IMR-90 (cell line): ENCODE results near the gene PALLD. TPM values are rescaled to one million over a fixed set of nuclear protein-coding genes. Genes with fewer than 3 reads are reported as not detected.

Source experiments
- ATAC-seq: fragments of 200-7000 bp; cut with Tn5 transposase; 2 replicates; pipeline ENCODE4 v1.9.1; 2020; ENCODE audit warnings: low read depth, mild to moderate bottlenecking, moderate library complexity
- BruUV-seq: library from RNA; stranded (reverse); fragments of 400-500 nt; replicated peaks from 2 replicates; lab custom pipeline; 2021; lab: Mats Ljungman, UMichigan
- CTCF ChIA-PET: fragments of 300-600 bp; formaldehyde crosslinking; extraction: SDS; loops from one replicate; lab custom pipeline; 2021; ENCODE audit warnings: antibody characterized with exemption; lab: Yijun Ruan, JAX
- POLR2A ChIA-PET: fragments of 300-600 bp; sonication (Branson Sonifier 250); formaldehyde crosslinking; loops from one replicate; lab custom pipeline; 2022; ENCODE audit warnings: antibody characterized with exemption; ENCODE audit not compliant: unreplicated experiment; lab: Charles Lee
- DNase-seq: peaks from one replicate; pipeline ENCODE4 v3.0.0; 2013
- H2AFZ ChIP-seq: replicated peaks from 2 replicates; pipeline ENCODE3; 2013; ENCODE audit warnings: low read length, mild to moderate bottlenecking; ENCODE audit not compliant: poor library complexity
- H2AK5ac ChIP-seq: 2 replicates; pipeline ENCODE4 v1.6.1; 2013; ENCODE audit warnings: low read depth, low read length, inconsistent platforms
- H2AK9ac ChIP-seq: replicated peaks from 2 replicates; pipeline ENCODE3; 2013; ENCODE audit warnings: mild to moderate bottlenecking, low read depth, low read length, moderate library complexity; ENCODE audit not compliant: poor library complexity
- H2BK120ac ChIP-seq: 2 replicates; pipeline ENCODE4 v1.6.1; 2013; ENCODE audit warnings: low read depth, low read length, inconsistent platforms
- H2BK15ac ChIP-seq: 3 replicates; pipeline ENCODE4 v1.6.1; 2013; ENCODE audit warnings: low read depth, low read length, inconsistent platforms
- H2BK20ac ChIP-seq: 2 replicates; pipeline ENCODE4 v1.6.1; 2013; ENCODE audit warnings: low read depth, mild to moderate bottlenecking, inconsistent platforms, low read length, moderate library complexity
- H2BK5ac ChIP-seq: 2 replicates; pipeline ENCODE4 v1.6.1; 2013; ENCODE audit warnings: mild to moderate bottlenecking, low read depth, low read length, inconsistent platforms; ENCODE audit not compliant: poor library complexity, severe bottlenecking
- H3K14ac ChIP-seq: replicated peaks from 2 replicates; pipeline ENCODE4 v1.6.1; 2013; ENCODE audit warnings: low read depth, low read length, inconsistent platforms
- H3K18ac ChIP-seq: 2 replicates; pipeline ENCODE4 v1.6.1; 2013; ENCODE audit warnings: low read depth, low read length, control low read depth
- H3K23ac ChIP-seq: 2 replicates; pipeline ENCODE4 v1.6.1; 2013; ENCODE audit warnings: low read depth, low read length, inconsistent platforms
- H3K27ac ChIP-seq: 2 replicates; pipeline ENCODE4 v1.5.1; 2013; ENCODE audit warnings: mild to moderate bottlenecking, control low read depth, low read length; ENCODE audit not compliant: insufficient read depth
- H3K27me3 ChIP-seq: 2 replicates; pipeline ENCODE4 v1.6.1; 2013; ENCODE audit warnings: low read length; ENCODE audit not compliant: control insufficient read depth, insufficient read depth
- H3K36me3 ChIP-seq: 2 replicates; pipeline ENCODE4 v1.6.1; 2013; ENCODE audit warnings: low read length, mixed read lengths; ENCODE audit not compliant: control insufficient read depth, insufficient read depth
- H3K4ac ChIP-seq: 2 replicates; pipeline ENCODE4 v1.6.1; 2013; ENCODE audit warnings: low read depth, low read length, inconsistent platforms
- H3K4me1 ChIP-seq: 2 replicates; pipeline ENCODE4 v1.6.1; 2013; ENCODE audit warnings: low read length, mixed read lengths; ENCODE audit not compliant: control insufficient read depth, insufficient read depth
- H3K4me2 ChIP-seq: 2 replicates; pipeline ENCODE4 v1.6.1; 2013; ENCODE audit warnings: low read depth, mild to moderate bottlenecking, control low read depth, low read length, moderate library complexity
- H3K4me3 ChIP-seq: 2 replicates; pipeline ENCODE4 v1.5.1; 2013; ENCODE audit warnings: low read depth, mild to moderate bottlenecking, control low read depth, low read length, moderate library complexity; ENCODE audit not compliant: insufficient read depth
- H3K56ac ChIP-seq: 2 replicates; pipeline ENCODE4 v1.6.1; 2013; ENCODE audit warnings: low read length, inconsistent platforms; ENCODE audit not compliant: insufficient read depth; ENCODE audit errors: extremely low read depth
- H3K79me1 ChIP-seq, 2 experiments: 2 replicates each; pipeline ENCODE4 v1.6.1; 2013; ENCODE audit warnings: low read length in 2 of 2, inconsistent platforms in 1 of 2, low read depth in 1 of 2
- H3K9ac ChIP-seq: 2 replicates; pipeline ENCODE4 v1.6.1; 2013; ENCODE audit warnings: low read depth, low read length, control low read depth
- H3K9me1 ChIP-seq: 2 replicates; pipeline ENCODE4 v1.6.1; 2013; ENCODE audit warnings: low read length, inconsistent platforms; ENCODE audit not compliant: insufficient read depth
- H3K9me3 ChIP-seq: 2 replicates; pipeline ENCODE4 v1.6.1; 2013; ENCODE audit warnings: low read length; ENCODE audit not compliant: control insufficient read depth, insufficient read depth
- H4K20me1 ChIP-seq: 2 replicates; pipeline ENCODE4 v1.6.1; 2013; ENCODE audit warnings: low read length, inconsistent platforms; ENCODE audit not compliant: insufficient read depth
- H4K5ac ChIP-seq: 2 replicates; pipeline ENCODE4 v1.6.1; 2013; ENCODE audit warnings: mild to moderate bottlenecking, low read depth, low read length, control low read depth
- H4K8ac ChIP-seq, 2 experiments: 2 replicates each; pipeline ENCODE4 v1.6.1; 2013; ENCODE audit warnings: low read depth in 2 of 2, low read length in 2 of 2, control low read depth in 1 of 2, inconsistent platforms in 1 of 2
- H4K91ac ChIP-seq: 2 replicates; pipeline ENCODE4 v1.6.1; 2013; ENCODE audit warnings: low read depth, low read length, inconsistent platforms; ENCODE audit not compliant: insufficient read depth
- CHD1 ChIP-seq: IDR thresholded peaks from 2 replicates; pipeline ENCODE4 v1.6.1; 2012; ENCODE audit warnings: low read depth, low read length, improper control_type of control experiment
- MAFK ChIP-seq: IDR thresholded peaks from 2 replicates; pipeline ENCODE4 v1.6.1; 2012; ENCODE audit warnings: low read depth, low read length, improper control_type of control experiment
- RFX5 ChIP-seq: IDR thresholded peaks from 2 replicates; pipeline ENCODE4 v1.8.0; 2012; ENCODE audit warnings: low read depth, mild to moderate bottlenecking, low read length, moderate library complexity
- WGBS, 2 experiments: methylation state at CpG; one replicate each; pipeline versions ENCODE4 v1.1.5 to v1.1.7; 2013; ENCODE audit warnings: missing lambda C conversion rate in 2 of 2; ENCODE audit not compliant: insufficient read length in 1 of 2; ENCODE audit errors: extremely low coverage in 2 of 2; 5-methylcytosine and 5-hydroxymethylcytosine counted together
- dilution Hi-C: fragments of 300-500 bp; cut with HindIII; formaldehyde crosslinking; loops from one replicate; pipeline ENCODE4 v1.14.3; 2018; ENCODE audit warnings: low sequenced_read_pairs; ENCODE audit not compliant: unreplicated experiment
- in situ Hi-C: fragments of 300-500 bp; cut with MboI; formaldehyde crosslinking; loops from 3 replicates; pipeline ENCODE4 v1.14.3; 2019; ENCODE audit warnings: low sequenced_read_pairs, inconsistent platforms, mixed read lengths
- intact Hi-C: fragments of 100-400 bp; cut with micrococcal nuclease; formaldehyde crosslinking; loops from 2 replicates; pipeline ENCODE4 v1.10.0; 2022
- polyA plus RNA-seq, 3 experiments: library from polyadenylated mRNA; depleted of rRNA; stranded (reverse); fragments of >200 nt; gene quantifications; 2 replicates each; pipeline ENCODE4 v1.2.3, GENCODE V29; 2012; ENCODE audit warnings: low replicate concordance in 1 of 3
- total RNA-seq: library from RNA; depleted of rRNA; stranded (reverse); fragments of >200 nt; gene quantifications from 2 replicates; pipeline ENCODE4 v1.2.3, GENCODE V29; 2012

PALLD gene
- total and polyA plus RNA-seq, 2 of the 4 experiments (the other 2 are of a cell fraction): 91.0 to 91.9 TPM

GRCh38 chr4:168740691-168741090 is 243.8 kb downstream of the PALLD start:
- H3K18ac ChIP-seq: no peak overlapping the region
- H3K27me3 ChIP-seq: no peaks in the 10 kb centered on the region
- intact Hi-C loops: no loop called here
- ChIA-PET CTCF (no interaction called here), POLR2A (no interaction called here)
- H3K9ac ChIP-seq: no peak overlapping the region
- H3K4me2 ChIP-seq: no peak overlapping the region
- no peak overlapping the region for H3K14ac ChIP-seq
- H3K4me1 ChIP-seq: peaks cover 8% of the 10 kb centered on the region
- no peak overlapping the region for H2AK5ac ChIP-seq
- H4K5ac ChIP-seq: no peak overlapping the region
- peaks cover 6% of the 10 kb centered on the region for H3K9me1 ChIP-seq
- no peak overlapping the region for H2BK5ac ChIP-seq
- no peak overlapping the region for H3K23ac ChIP-seq
- H3K4me3 ChIP-seq: no peak overlapping the region
- in situ Hi-C loops: no loop called here
- H2AFZ ChIP-seq: no peak overlapping the region
- DNase-seq (no peak), ATAC-seq (no peak)
- H3K27ac ChIP-seq: no peak overlapping the region
- H4K8ac ChIP-seq: no peak overlapping the region
- no peak overlapping the region for H4K91ac ChIP-seq
- H3K56ac ChIP-seq: no peak overlapping the region
- H3K36me3 ChIP-seq: no peaks in the 10 kb centered on the region
- H2BK120ac ChIP-seq: no peak overlapping the region
- no peak overlapping the region for H2BK15ac ChIP-seq
- H3K4ac ChIP-seq: no peak overlapping the region
- no peaks in the 10 kb centered on the region for H3K9me3 ChIP-seq
- no TSS peak for BruUV-seq
- H4K20me1 ChIP-seq: no peaks in the 10 kb centered on the region
- no peaks in the 10 kb centered on the region; a peak in 1 of 4 replicates for H3K79me1 ChIP-seq
- dilution Hi-C loops: no loop called here
- no peak overlapping the region for H2BK20ac ChIP-seq
- no peak for TF ChIP-seq CHD1
- no peak for TF ChIP-seq RFX5
- no peak for TF ChIP-seq MAFK
- WGBS, 2 experiments: no CpG with 5 or more reads among the region's 3 CpGs
- no peak overlapping the region for H2AK9ac ChIP-seq
